GM23248 (cell line): ENCODE results near the gene ZC3H11A. TPM values are rescaled to one million over a fixed set of nuclear protein-coding genes. Genes with fewer than 3 reads are reported as not detected.

Experiments used
- DNase-seq: peaks from one replicate; pipeline ENCODE4 v3.0.0-alpha.2; 2015
- H2AFZ ChIP-seq: fragments of 200-600 bp; sonication (generic); 2 replicates; pipeline ENCODE4 v1.6.1; 2016; ENCODE audit warnings: antibody characterized with exemption
- H3F3A ChIP-seq: fragments of 200-600 bp; sonication (generic); 2 replicates; pipeline ENCODE4 v1.6.1; 2016; ENCODE audit warnings: mild to moderate bottlenecking, antibody characterized with exemption, mixed run types; ENCODE audit not compliant: insufficient read depth
- H3K27ac ChIP-seq: fragments of 200-600 bp; sonication (generic); 2 replicates; pipeline ENCODE4 v1.5.1; 2016; ENCODE audit warnings: mild to moderate bottlenecking
- H3K27me3 ChIP-seq: fragments of 200-600 bp; sonication (generic); replicated peaks from 2 replicates; pipeline ENCODE4 v1.6.1; 2016; ENCODE audit warnings: mild to moderate bottlenecking; ENCODE audit not compliant: insufficient read depth
- H3K36me3 ChIP-seq: fragments of 200-600 bp; sonication (generic); 2 replicates; pipeline ENCODE4 v1.6.1; 2016; ENCODE audit warnings: low read depth, mild to moderate bottlenecking
- H3K4me1 ChIP-seq: fragments of 200-600 bp; sonication (generic); 2 replicates; pipeline ENCODE4 v1.6.1; 2016; ENCODE audit warnings: mild to moderate bottlenecking; ENCODE audit not compliant: insufficient read depth
- H3K4me2 ChIP-seq: fragments of 200-600 bp; sonication (generic); one replicate; pipeline ENCODE4 v1.6.1; 2016; ENCODE audit warnings: mild to moderate bottlenecking; ENCODE audit not compliant: unreplicated experiment
- H3K4me3 ChIP-seq: fragments of 200-600 bp; sonication (generic); 2 replicates; pipeline ENCODE4 v1.5.1; 2016; ENCODE audit warnings: mild to moderate bottlenecking
- H3K79me2 ChIP-seq: fragments of 200-600 bp; sonication (generic); 2 replicates; pipeline ENCODE4 v1.6.1; 2016; ENCODE audit warnings: mild to moderate bottlenecking; ENCODE audit not compliant: insufficient read depth
- H3K9ac ChIP-seq: fragments of 200-600 bp; sonication (generic); 2 replicates; pipeline ENCODE4 v1.6.1; 2016; ENCODE audit warnings: mild to moderate bottlenecking
- H3K9me2 ChIP-seq: fragments of 200-600 bp; sonication (generic); 2 replicates; pipeline ENCODE4 v1.6.1; 2016; ENCODE audit warnings: mixed run types, mild to moderate bottlenecking, moderate library complexity; ENCODE audit not compliant: insufficient read depth
- H3K9me3 ChIP-seq: fragments of 200-600 bp; sonication (generic); one replicate; pipeline ENCODE4 v1.6.1; 2017; ENCODE audit warnings: low read depth
- H4K20me1 ChIP-seq: fragments of 200-600 bp; sonication (generic); 2 replicates; pipeline ENCODE4 v1.6.0; 2016; ENCODE audit not compliant: insufficient read depth
- EZH2 ChIP-seq: fragments of 200-600 bp; sonication (generic); IDR thresholded peaks from 2 replicates; pipeline ENCODE4 v1.6.1; 2018; ENCODE audit warnings: antibody characterized with exemption, mild to moderate bottlenecking; ENCODE audit not compliant: insufficient read depth, poor library complexity, severe bottlenecking
- EZH2phosphoT487 ChIP-seq: fragments of 200-600 bp; sonication (generic); IDR thresholded peaks from 2 replicates; pipeline ENCODE4 v1.6.1; 2018; ENCODE audit warnings: antibody characterized with exemption, moderate library complexity, mild to moderate bottlenecking, low read depth; ENCODE audit not compliant: insufficient read depth
- WGBS, 2 experiments: methylation state at CpG; one replicate each; pipeline ENCODE4 v1.1.6; 2015 to 2017; ENCODE audit warnings: low lambda C conversion rate in 2 of 2, low coverage in 1 of 2; ENCODE audit errors: missing lambda C conversion rate in 2 of 2; 5-methylcytosine and 5-hydroxymethylcytosine counted together
- in situ Hi-C: fragments of 300-500 bp; cut with MboI; formaldehyde crosslinking; loops from 2 replicates; pipeline ENCODE4 v1.15.0; 2020
- polyA plus RNA-seq: library from polyadenylated mRNA; unstranded; fragments of >200 nt; fragmentation: Nextera tagmentation; extraction: Ambion mirVana; gene quantifications from 2 replicates; pipeline ENCODE4 v1.2.1, GENCODE V29; 2016
- total RNA-seq: library from RNA; depleted of rRNA; stranded (reverse); fragments of >200 nt; shearing (Covaris generic); gene quantifications from 2 replicates; pipeline ENCODE4 v1.2.3, GENCODE V29; 2014

Gene ZC3H11A
- total and polyA plus RNA-seq, 2 experiments from 2014 or later: 35.9 to 81.6 TPM

GRCh38 chr1:203796236-203796605, 798 bp downstream of the ZC3H11A start:
- 1 to 2% methylated on average over 12 of the region's 12 CpGs for whole genome bisulfite sequencing, 2 experiments
- Histone ChIP-seq H2AFZ (no peak overlapping the region), H3K4me2 (peak overlapping the region; percentile 98), H3K79me2 (peaks cover 53% of the 10 kb centered on the region), H3K27ac (peak overlapping the region; percentile 97), H3K36me3 (peaks cover 23% of the 10 kb centered on the region; the same call in 1 of the 2 replicates), H3K4me1 (peaks cover 48% of the 10 kb centered on the region), H3K27me3 (no peaks in the 10 kb centered on the region), H3K9me3 (no peaks in the 10 kb centered on the region), H4K20me1 (peaks cover 23% of the 10 kb centered on the region; the same call in 1 of the 2 replicates), H3K9me2 (no peaks in the 10 kb centered on the region), H3F3A (peaks cover 22% of the 10 kb centered on the region), H3K4me3 (peak overlapping the region; percentile 99), H3K9ac (peak overlapping the region; percentile 99)
- DNase-seq: peak; percentile 67
- in situ Hi-C loops: no loop called here
- TF ChIP-seq EZH2phosphoT487 (no peak), EZH2 (no peak)

GRCh38 chr1:203797216-203797615, 1.8 kb downstream of the ZC3H11A start:
- H3F3A ChIP-seq: peaks cover 22% of the 10 kb centered on the region
- peaks cover 63% of the 10 kb centered on the region for H3K79me2 ChIP-seq
- H3K9me2 ChIP-seq: no peaks in the 10 kb centered on the region
- peak overlapping the region; percentile 99; the same call in 1 of the 2 replicates for H3K9ac ChIP-seq
- no peaks in the 10 kb centered on the region for H3K9me3 ChIP-seq
- in situ Hi-C loops: no loop called here
- peak overlapping the region; percentile 97; the same call in 1 of the 2 replicates for H3K27ac ChIP-seq
- peak; percentile 23 for DNase-seq
- 25 to 49% methylated on average over 2 of the region's 2 CpGs for WGBS, 2 experiments
- peaks cover 27% of the 10 kb centered on the region for H3K36me3 ChIP-seq
- TF ChIP-seq EZH2phosphoT487 (no peak), EZH2 (no peak)
- no peak overlapping the region for H2AFZ ChIP-seq
- H3K27me3 ChIP-seq: no peaks in the 10 kb centered on the region
- H3K4me1 ChIP-seq: peaks cover 56% of the 10 kb centered on the region
- H3K4me2 ChIP-seq: peak overlapping the region; percentile 98
- H4K20me1 ChIP-seq: peaks cover 31% of the 10 kb centered on the region
- peak overlapping the region; percentile 99 for H3K4me3 ChIP-seq

DNA sequence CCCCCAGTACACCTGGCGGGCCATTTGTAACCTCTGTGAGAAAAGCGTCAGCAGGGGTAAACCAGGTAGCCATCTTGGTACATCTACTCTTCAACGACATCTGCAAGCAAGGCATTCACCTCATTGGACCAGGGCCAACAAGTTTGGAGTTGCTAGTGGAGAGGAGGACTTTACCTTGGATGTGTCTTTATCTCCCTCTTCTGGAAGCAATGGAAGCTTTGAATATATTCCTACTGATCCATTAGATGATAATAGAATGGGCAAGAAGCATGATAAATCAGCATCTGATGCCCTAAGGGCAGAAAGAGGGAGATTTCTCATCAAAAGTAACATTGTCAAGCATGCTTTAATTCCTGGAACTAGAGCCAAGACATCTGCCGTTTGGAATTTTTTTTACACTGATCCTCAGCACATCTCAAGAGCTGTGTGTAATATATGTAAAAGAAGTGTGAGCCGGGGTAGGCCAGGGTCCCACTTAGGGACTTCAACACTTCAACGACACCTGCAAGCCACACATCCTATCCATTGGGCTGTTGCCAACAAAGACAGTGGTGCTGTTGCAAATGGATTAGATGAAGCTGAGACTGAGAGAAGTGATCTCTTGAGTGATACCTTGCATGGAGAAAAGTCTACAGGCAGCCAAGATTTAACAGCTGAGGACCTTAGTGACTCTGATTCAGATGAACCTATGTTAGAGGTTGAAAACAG, 2.7 kb downstream of the ZC3H11A start:
- Histone ChIP-seq H3K4me2 (peak overlapping the region; percentile 98), H3K4me1 (peaks cover 56% of the 10 kb centered on the region), H3K9me2 (no peaks in the 10 kb centered on the region), H3F3A (peaks cover 22% of the 10 kb centered on the region), H3K4me3 (peak overlapping the region; percentile 99), H3K79me2 (peaks cover 72% of the 10 kb centered on the region), H3K36me3 (peaks cover 30% of the 10 kb centered on the region), H4K20me1 (peaks cover 31% of the 10 kb centered on the region), H3K27ac (no peak overlapping the region), H3K27me3 (no peaks in the 10 kb centered on the region), H2AFZ (no peak overlapping the region), H3K9me3 (no peaks in the 10 kb centered on the region), H3K9ac (no peak overlapping the region)
- peak; percentile 40 for DNase-seq
- TF ChIP-seq EZH2: no peak
- TF ChIP-seq EZH2phosphoT487: no peak
- WGBS, 2 experiments: 40 to 42% methylated on average over 6 of the region's 6 CpGs
- in situ Hi-C loops: no loop called here

DNA sequence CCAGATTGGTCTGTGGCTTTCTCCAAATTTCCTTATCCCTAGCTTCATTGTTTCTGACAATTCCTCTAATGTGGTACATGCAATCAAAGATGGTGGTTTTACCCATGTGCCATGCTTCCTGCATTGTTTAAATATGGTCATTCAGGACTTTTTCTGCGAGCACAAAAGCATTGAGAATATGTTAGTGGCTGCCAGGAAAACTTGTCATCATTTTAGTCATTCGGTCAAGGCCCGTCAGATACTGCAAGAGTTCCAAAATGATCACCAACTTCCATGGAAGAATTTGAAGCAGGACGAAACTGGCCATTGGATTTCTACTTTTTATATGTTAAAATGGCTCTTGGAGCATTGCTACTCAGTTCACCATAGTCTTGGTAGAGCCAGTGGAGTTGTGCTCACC, 3.7 kb downstream of the ZC3H11A start:
- H3K36me3 ChIP-seq: peaks cover 39% of the 10 kb centered on the region
- H3K4me2 ChIP-seq: peak overlapping the region; percentile 6

More for the DNA sequence above, 3.7 kb downstream of the ZC3H11A start:
- peaks cover 27% of the 10 kb centered on the region for H3F3A ChIP-seq
- TF ChIP-seq EZH2phosphoT487: no peak
- TF ChIP-seq EZH2: no peak
- H3K27ac ChIP-seq: peak overlapping the region; percentile 8; the same call in 1 of the 2 replicates
- in situ Hi-C loops: no loop called here
- H3K79me2 ChIP-seq: peaks cover 83% of the 10 kb centered on the region
- H3K27me3 ChIP-seq: no peaks in the 10 kb centered on the region
- no peaks in the 10 kb centered on the region for H3K9me2 ChIP-seq
- H3K9ac ChIP-seq: no peak overlapping the region
- H3K4me3 ChIP-seq: no peak overlapping the region
- 40 to 41% methylated on average over 4 of the region's 4 CpGs for WGBS, 2 experiments
- peaks cover 31% of the 10 kb centered on the region for H4K20me1 ChIP-seq
- DNase-seq: peak; percentile 69
- no peak overlapping the region for H2AFZ ChIP-seq
- peaks cover 56% of the 10 kb centered on the region for H3K4me1 ChIP-seq
- H3K9me3 ChIP-seq: no peaks in the 10 kb centered on the region
